Upper lobe of right lung (tissue), 1 donor: ENCODE measurements around the gene C1orf53. TPM values are rescaled to one million over a fixed set of nuclear protein-coding genes. Genes with fewer than 3 reads are reported as not detected.

Source experiments
- ATAC-seq: fragments of 200-7000 bp; cut with Tn5 transposase; one replicate; pipeline ENCODE4 v1.9.1; 2020; ENCODE audit warnings: mild to moderate bottlenecking, moderate library complexity
- DNase-seq: peaks from one replicate; pipeline ENCODE4 v3.0.0-alpha.2; 2020
- H3K27ac ChIP-seq: fragments of 200-600 bp; one replicate; pipeline ENCODE4 v1.8.0; 2022
- H3K27me3 ChIP-seq: fragments of 200-600 bp; one replicate; pipeline ENCODE4 v1.8.0; 2022; ENCODE audit warnings: mild to moderate bottlenecking
- H3K36me3 ChIP-seq: fragments of 200-600 bp; one replicate; pipeline ENCODE4 v1.8.0; 2022
- H3K4me1 ChIP-seq: fragments of 200-600 bp; one replicate; pipeline ENCODE4 v1.8.0; 2022
- H3K4me3 ChIP-seq: fragments of 200-600 bp; one replicate; pipeline ENCODE4 v1.8.0; 2022; ENCODE audit warnings: mild to moderate bottlenecking
- H3K9me3 ChIP-seq: fragments of 200-600 bp; one replicate; pipeline ENCODE4 v1.8.0; 2022
- intact Hi-C: fragments of 100-400 bp; cut with DNase I; formaldehyde crosslinking; loops from one replicate; pipeline ENCODE4 v1.11.0; 2022
- total RNA-seq: library from RNA; stranded (reverse); fragmentation: NEBNext Ultra II Directional; extraction: Animal tissue kit (Norgen Biotek cat#: 25700); gene quantifications from one replicate; pipeline ENCODE4 v1.2.1, GENCODE V29; 2021
- TF ChIP-seq, protein P1 (sequence below): fragments of 200-600 bp; IDR thresholded peaks from one replicate; pipeline ENCODE4 v1.8.0; 2022; ENCODE audit warnings: antibody characterized with exemption
- donor health status: DM: no; HTN: yes; CAD: no; lungs with severe emphysema.

The C1orf53 gene
- total RNA-seq, 1 donor from 2014 or later, result 4.0 TPM

- DNase-seq, result no peak
These were observed 52.4 kb downstream of the C1orf53 start for GRCh38 chr1:197954718-197955418.

DNA sequence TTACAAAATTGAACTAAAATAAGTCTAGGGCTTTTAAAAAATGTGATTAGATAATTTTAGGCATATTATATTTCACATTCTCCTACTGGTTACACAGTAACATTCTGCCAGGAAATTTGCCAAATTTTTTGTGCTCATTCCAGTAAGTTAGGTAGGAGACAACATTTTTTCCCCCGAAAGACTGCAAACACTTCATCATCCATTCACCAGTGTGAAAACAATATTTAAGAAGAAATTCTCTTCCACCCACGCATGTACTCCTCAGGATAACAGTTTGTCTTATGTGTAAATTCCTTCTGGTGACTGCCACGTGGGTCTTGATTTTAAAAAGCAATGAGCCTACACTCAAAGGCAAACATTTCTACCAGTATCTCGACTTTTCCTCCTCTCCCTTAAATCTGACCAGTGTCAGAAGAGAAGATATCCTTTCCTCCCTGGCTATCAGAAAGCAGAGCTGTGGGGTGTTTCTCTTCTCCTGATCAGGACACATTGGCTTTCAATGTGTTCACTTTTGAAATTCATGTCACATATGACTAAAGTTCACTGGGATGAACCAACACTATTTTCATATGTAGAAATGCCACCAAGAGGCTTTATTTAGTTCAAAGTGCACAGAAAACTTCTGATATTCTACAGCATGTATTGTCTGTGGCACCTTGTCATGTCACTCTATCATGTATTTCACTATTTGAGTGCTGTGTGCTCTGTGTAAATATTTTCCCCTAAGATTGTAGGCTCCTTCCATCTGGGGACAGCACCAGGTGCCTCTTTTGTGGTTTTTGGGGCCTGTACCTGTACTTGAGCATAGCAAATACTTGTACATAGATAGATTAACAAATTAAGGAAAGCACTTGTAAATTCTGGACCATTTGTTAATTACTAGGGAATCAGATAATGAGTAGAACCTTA, 53.3 kb downstream of the C1orf53 start:
- H3K27ac ChIP-seq, result peak overlapping the region; percentile 47
- no peaks in the 10 kb centered on the region for H3K9me3 ChIP-seq
- intact Hi-C loops, result no loop called here
- TF ChIP-seq, protein P1, sequence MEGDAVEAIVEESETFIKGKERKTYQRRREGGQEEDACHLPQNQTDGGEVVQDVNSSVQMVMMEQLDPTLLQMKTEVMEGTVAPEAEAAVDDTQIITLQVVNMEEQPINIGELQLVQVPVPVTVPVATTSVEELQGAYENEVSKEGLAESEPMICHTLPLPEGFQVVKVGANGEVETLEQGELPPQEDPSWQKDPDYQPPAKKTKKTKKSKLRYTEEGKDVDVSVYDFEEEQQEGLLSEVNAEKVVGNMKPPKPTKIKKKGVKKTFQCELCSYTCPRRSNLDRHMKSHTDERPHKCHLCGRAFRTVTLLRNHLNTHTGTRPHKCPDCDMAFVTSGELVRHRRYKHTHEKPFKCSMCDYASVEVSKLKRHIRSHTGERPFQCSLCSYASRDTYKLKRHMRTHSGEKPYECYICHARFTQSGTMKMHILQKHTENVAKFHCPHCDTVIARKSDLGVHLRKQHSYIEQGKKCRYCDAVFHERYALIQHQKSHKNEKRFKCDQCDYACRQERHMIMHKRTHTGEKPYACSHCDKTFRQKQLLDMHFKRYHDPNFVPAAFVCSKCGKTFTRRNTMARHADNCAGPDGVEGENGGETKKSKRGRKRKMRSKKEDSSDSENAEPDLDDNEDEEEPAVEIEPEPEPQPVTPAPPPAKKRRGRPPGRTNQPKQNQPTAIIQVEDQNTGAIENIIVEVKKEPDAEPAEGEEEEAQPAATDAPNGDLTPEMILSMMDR, result no peak
- no peaks in the 10 kb centered on the region for H3K4me1 ChIP-seq
- no peak overlapping the region for H3K4me3 ChIP-seq
- H3K27me3 ChIP-seq, result no peaks in the 10 kb centered on the region
- DNase-seq, result no peak
- ATAC-seq, result peak; percentile 52
- H3K36me3 ChIP-seq, result no peaks in the 10 kb centered on the region

More at GRCh38 chr1:197954718-197955418, 52.4 kb downstream of the C1orf53 start:
- intact Hi-C loops, result no loop called here
- H3K27me3 ChIP-seq, result no peaks in the 10 kb centered on the region
- TF ChIP-seq, protein P1, result no peak
- no peaks in the 10 kb centered on the region for H3K4me1 ChIP-seq
- peak overlapping the region; percentile 47 for H3K27ac ChIP-seq
- H3K36me3 ChIP-seq, result no peaks in the 10 kb centered on the region
- H3K4me3 ChIP-seq, result no peak overlapping the region
- no peaks in the 10 kb centered on the region for H3K9me3 ChIP-seq
- peak; percentile 65 for ATAC-seq

Other genes with a start within 250 kb of the C1orf53 start
- 20.1 TPM for gene DENND1B, start 127.2 kb upstream of the C1orf53 start, total RNA-seq
- 4.7 TPM for gene LHX9, start 14.7 kb downstream of the C1orf53 start, total RNA-seq